HEK293 (cell line): ENCODE data around the gene ZNF597.

ENCODE experiments used
- BCL11B ChIP-seq: fragments of 450-650 bp; formaldehyde crosslinking; IDR thresholded peaks from 2 replicates; pipeline ENCODE4 v1.5.1; 2016; ENCODE audit warnings: low read depth, missing biosample characterization, missing genetic modification characterization
- GFI1B ChIP-seq: fragments of 450-650 bp; formaldehyde crosslinking; IDR thresholded peaks from 2 replicates; pipeline ENCODE4 v1.5.1; 2016; ENCODE audit warnings: missing biosample characterization, missing genetic modification characterization
- GLIS1 ChIP-seq: fragments of 450-650 bp; formaldehyde crosslinking; IDR thresholded peaks from 2 replicates; pipeline ENCODE4 v1.5.1; 2016; ENCODE audit warnings: missing biosample characterization, missing genetic modification characterization
- INSM2 ChIP-seq: fragments of 450-650 bp; formaldehyde crosslinking; IDR thresholded peaks from 2 replicates; pipeline ENCODE4 v1.5.1; 2016; ENCODE audit warnings: missing biosample characterization, missing genetic modification characterization
- MYNN ChIP-seq: fragments of 450-650 bp; formaldehyde crosslinking; IDR thresholded peaks from 2 replicates; pipeline ENCODE4 v1.5.1; 2016; ENCODE audit warnings: missing biosample characterization, missing genetic modification characterization, borderline replicate concordance
- SALL2 ChIP-seq: fragments of 450-650 bp; formaldehyde crosslinking; IDR thresholded peaks from 2 replicates; pipeline ENCODE4 v1.5.0; 2017; ENCODE audit warnings: missing biosample characterization, mild to moderate bottlenecking, missing genetic modification characterization, borderline replicate concordance
- SETDB1 ChIP-seq: IDR thresholded peaks from one replicate; pipeline ENCODE4 v1.6.1; 2017; ENCODE audit warnings: mild to moderate bottlenecking, low read length, moderate library complexity, mixed read lengths; ENCODE audit not compliant: insufficient read length
- ZBTB11 ChIP-seq: fragments of 450-650 bp; formaldehyde crosslinking; conservative IDR thresholded peaks from 2 replicates; pipeline ENCODE4 v1.5.1; 2016; ENCODE audit warnings: low read depth, missing biosample characterization, missing genetic modification characterization
- ZBTB20 ChIP-seq: fragments of 450-650 bp; formaldehyde crosslinking; IDR thresholded peaks from 2 replicates; pipeline ENCODE4 v1.5.1; 2016; ENCODE audit warnings: missing biosample characterization, missing genetic modification characterization
- ZBTB7A ChIP-seq: fragments of 450-650 bp; formaldehyde crosslinking; IDR thresholded peaks from 2 replicates; pipeline ENCODE4 v1.5.1; 2016; ENCODE audit warnings: low read depth, missing biosample characterization, missing genetic modification characterization
- ZFP37 ChIP-seq: fragments of 450-650 bp; formaldehyde crosslinking; IDR thresholded peaks from 2 replicates; pipeline ENCODE4 v1.5.1; 2016; ENCODE audit warnings: missing biosample characterization, missing genetic modification characterization
- ZNF132 ChIP-seq: fragments of 450-650 bp; formaldehyde crosslinking; IDR thresholded peaks from 2 replicates; pipeline ENCODE4 v1.5.1; 2017; ENCODE audit warnings: missing biosample characterization, missing genetic modification characterization, borderline replicate concordance
- ZNF175 ChIP-seq: fragments of 450-650 bp; formaldehyde crosslinking; IDR thresholded peaks from 2 replicates; pipeline ENCODE4 v1.5.1; 2016; ENCODE audit warnings: missing biosample characterization, missing genetic modification characterization
- ZNF18 ChIP-seq: fragments of 450-650 bp; formaldehyde crosslinking; IDR thresholded peaks from 2 replicates; pipeline ENCODE4 v1.5.1; 2016; ENCODE audit warnings: missing biosample characterization, missing genetic modification characterization
- ZNF184 ChIP-seq: fragments of 450-650 bp; IDR thresholded peaks from 2 replicates; pipeline ENCODE4 v1.5.1; 2018; ENCODE audit warnings: missing biosample characterization, mild to moderate bottlenecking, missing genetic modification characterization
- ZNF23 ChIP-seq: fragments of 450-650 bp; formaldehyde crosslinking; IDR thresholded peaks from 2 replicates; pipeline ENCODE4 v1.5.1; 2016; ENCODE audit warnings: missing biosample characterization, missing genetic modification characterization, borderline replicate concordance
- ZNF302 ChIP-seq: fragments of 450-650 bp; formaldehyde crosslinking; IDR thresholded peaks from 2 replicates; pipeline ENCODE4 v1.5.1; 2016; ENCODE audit warnings: missing biosample characterization, missing genetic modification characterization, low read depth
- ZNF311 ChIP-seq: fragments of 450-650 bp; formaldehyde crosslinking; IDR thresholded peaks from 2 replicates; pipeline ENCODE4 v1.5.1; 2017; ENCODE audit warnings: missing biosample characterization, missing genetic modification characterization, borderline replicate concordance
- ZNF324 ChIP-seq: fragments of 450-650 bp; formaldehyde crosslinking; IDR thresholded peaks from 2 replicates; pipeline ENCODE4 v1.5.1; 2016; ENCODE audit warnings: missing biosample characterization, missing genetic modification characterization
- ZNF335 ChIP-seq: fragments of 450-650 bp; formaldehyde crosslinking; conservative IDR thresholded peaks from 2 replicates; pipeline ENCODE4 v1.5.1; 2016; ENCODE audit warnings: missing biosample characterization, missing genetic modification characterization
- ZNF341 ChIP-seq: fragments of 450-650 bp; formaldehyde crosslinking; IDR thresholded peaks from 2 replicates; pipeline ENCODE4; 2016; ENCODE audit warnings: low read depth, missing biosample characterization, missing genetic modification characterization
- ZNF394 ChIP-seq: fragments of 450-650 bp; formaldehyde crosslinking; IDR thresholded peaks from 2 replicates; pipeline ENCODE4 v1.5.1; 2016; ENCODE audit warnings: missing biosample characterization, missing genetic modification characterization, mild to moderate bottlenecking, moderate library complexity, borderline replicate concordance
- ZNF48 ChIP-seq: fragments of 450-650 bp; formaldehyde crosslinking; IDR thresholded peaks from 2 replicates; pipeline ENCODE4 v1.5.1; 2016; ENCODE audit warnings: missing biosample characterization, missing genetic modification characterization
- ZNF501 ChIP-seq: fragments of 450-650 bp; formaldehyde crosslinking; IDR thresholded peaks from 2 replicates; pipeline ENCODE4 v1.5.1; 2016; ENCODE audit warnings: missing biosample characterization, missing genetic modification characterization
- ZNF518A ChIP-seq: fragments of 450-650 bp; formaldehyde crosslinking; conservative IDR thresholded peaks from 2 replicates; pipeline ENCODE4 v1.5.1; 2016; ENCODE audit warnings: low read depth, missing biosample characterization, missing genetic modification characterization
- ZNF548 ChIP-seq: fragments of 450-650 bp; formaldehyde crosslinking; IDR thresholded peaks from 2 replicates; pipeline ENCODE4 v1.5.1; 2016; ENCODE audit warnings: missing biosample characterization, missing genetic modification characterization
- ZNF585B ChIP-seq: fragments of 450-650 bp; formaldehyde crosslinking; IDR thresholded peaks from 2 replicates; pipeline ENCODE4 v1.5.1; 2016; ENCODE audit warnings: missing biosample characterization, missing genetic modification characterization
- ZNF76 ChIP-seq: fragments of 450-650 bp; formaldehyde crosslinking; IDR thresholded peaks from 2 replicates; pipeline ENCODE4; 2016; ENCODE audit warnings: low read depth, missing biosample characterization, missing genetic modification characterization, borderline replicate concordance
- ZNF768 ChIP-seq: fragments of 450-650 bp; formaldehyde crosslinking; IDR thresholded peaks from 2 replicates; pipeline ENCODE4 v1.5.1; 2018; ENCODE audit warnings: missing biosample characterization, mild to moderate bottlenecking, missing genetic modification characterization
- ZNF791 ChIP-seq: fragments of 450-650 bp; formaldehyde crosslinking; IDR thresholded peaks from 2 replicates; pipeline ENCODE4 v1.5.1; 2016; ENCODE audit warnings: missing biosample characterization, missing genetic modification characterization
- ZNF837 ChIP-seq: fragments of 450-650 bp; formaldehyde crosslinking; IDR thresholded peaks from 2 replicates; pipeline ENCODE4 v1.5.1; 2016; ENCODE audit warnings: missing biosample characterization, missing genetic modification characterization

The ZNF597 gene

GRCh38 chr16:3383045-3383448, 60.3 kb downstream of the ZNF597 start (continued):
- no peak for TF ChIP-seq ZNF184
- TF ChIP-seq ZNF501 (tag by site-specific recombination) = no peak
- TF ChIP-seq GFI1B (tag by site-specific recombination) = no peak
- TF ChIP-seq ZNF302 (tag by site-specific recombination) = no peak
- no peak for TF ChIP-seq SALL2 (tag by site-specific recombination)
- no peak for TF ChIP-seq ZNF791
- TF ChIP-seq SETDB1 = peak; percentile 100
- TF ChIP-seq MYNN (tag by site-specific recombination) = no peak
- no peak for TF ChIP-seq ZFP37 (tag by site-specific recombination)
- TF ChIP-seq ZNF335 = no peak
- TF ChIP-seq ZNF394 (tag by site-specific recombination) = no peak
- TF ChIP-seq ZNF341 (tag by site-specific recombination) = no peak
- TF ChIP-seq ZNF23 (tag by site-specific recombination) = no peak
- TF ChIP-seq ZNF585B (tag by site-specific recombination) = no peak
- no peak for TF ChIP-seq BCL11B
- TF ChIP-seq ZNF132 (tag by site-specific recombination) = no peak
- no peak for TF ChIP-seq ZBTB7A
- TF ChIP-seq ZNF18 = no peak
- no peak for TF ChIP-seq ZNF837 (tag by site-specific recombination)
- TF ChIP-seq ZNF518A (tag by site-specific recombination) = 0 out of 2 replicates have a peak, but pooled peaks have one; percentile 38
- 0 out of 2 replicates have a peak, but pooled peaks have one; percentile 28 for TF ChIP-seq ZNF324 (tag by site-specific recombination)
- TF ChIP-seq ZNF768 = no peak
- TF ChIP-seq ZNF175 (tag by site-specific recombination) = no peak
- TF ChIP-seq ZNF311 (tag by site-specific recombination) = no peak
- no peak for TF ChIP-seq ZBTB20 (tag by site-specific recombination)
- no peak for TF ChIP-seq ZBTB11 (tag by site-specific recombination)
- no peak for TF ChIP-seq INSM2 (tag by site-specific recombination)
- no peak for TF ChIP-seq ZNF48 (tag by site-specific recombination)
- no peak for TF ChIP-seq GLIS1 (tag by site-specific recombination)
- no peak for TF ChIP-seq ZNF76
- TF ChIP-seq ZNF548 (tag by site-specific recombination) = no peak
